Measurements from ENCODE around the gene TRPV6. TPM values are rescaled to one million over a fixed set of nuclear protein-coding genes. Genes with fewer than 3 reads are reported as not detected.

The TRPV6 gene
- total and polyA plus RNA-seq, 2 experiments from 2014 or later = 3.5 to 3.7 TPM

- no peaks in the 10 kb centered on the region for H3K9me3 ChIP-seq (ENCODE audit: low read depth)
- 66% methylated on average over 5 of the region's 5 CpGs for WGBS (ENCODE audit: low lambda C conversion rate, missing lambda C conversion rate)
Observed at GRCh38 chr7:142859829-142860228, 25.7 kb downstream of the TRPV6 start.

GRCh38 chr7:142859411-142859810 is 26.1 kb downstream of the TRPV6 start:
- no peak overlapping the region for H3K4me2 ChIP-seq
- no peaks in the 10 kb centered on the region for H3K79me2 ChIP-seq
- H3K27me3 ChIP-seq = no peaks in the 10 kb centered on the region
- H3K36me3 ChIP-seq (replicated peaks; ENCODE audit: insufficient read depth, low read depth) = no peaks in the 10 kb centered on the region
- TF ChIP-seq EZH2 (IDR thresholded peaks at IDR 0.05; ENCODE audit: borderline replicate concordance) (no peak), EZH2phosphoT487 (IDR thresholded peaks at IDR 0.05; ENCODE audit: low read depth, severe bottlenecking, unreplicated experiment) (no peak), CTCF (IDR thresholded peaks at IDR 0.05; ENCODE audit: poor library complexity) (no peak)
- DNase-seq (ENCODE audit: low spot score) = no peak
- peaks cover 4% of the 10 kb centered on the region for H3K4me1 ChIP-seq (ENCODE audit: insufficient read depth)
- no peak overlapping the region for H2AFZ ChIP-seq
- H3K4me3 ChIP-seq = no peak overlapping the region
- no peak overlapping the region for H3K27ac ChIP-seq
- no peaks in the 10 kb centered on the region for H4K20me1 ChIP-seq (ENCODE audit: insufficient read depth, poor library complexity, severe bottlenecking)
- H3K9me2 ChIP-seq (replicated peaks; ENCODE audit: insufficient read depth) = no peaks in the 10 kb centered on the region
- no peaks in the 10 kb centered on the region for H3K9me3 ChIP-seq (ENCODE audit: low read depth)

More at GRCh38 chr7:142859829-142860228, 25.7 kb downstream of the TRPV6 start:
- Histone ChIP-seq H3K27me3 (no peaks in the 10 kb centered on the region), H3K79me2 (no peaks in the 10 kb centered on the region), H3K36me3 (replicated peaks; ENCODE audit: insufficient read depth, low read depth) (no peaks in the 10 kb centered on the region), H3K4me2 (no peak overlapping the region), H3K27ac (no peak overlapping the region), H3K4me3 (no peak overlapping the region), H3K9me2 (replicated peaks; ENCODE audit: insufficient read depth) (no peaks in the 10 kb centered on the region), H4K20me1 (ENCODE audit: insufficient read depth, poor library complexity, severe bottlenecking) (no peaks in the 10 kb centered on the region), H2AFZ (no peak overlapping the region), H3K4me1 (ENCODE audit: insufficient read depth) (peaks cover 4% of the 10 kb centered on the region)
- DNase-seq (ENCODE audit: low spot score) = no peak
- TF ChIP-seq EZH2phosphoT487 (IDR thresholded peaks at IDR 0.05; ENCODE audit: low read depth, severe bottlenecking, unreplicated experiment) (no peak), CTCF (IDR thresholded peaks at IDR 0.05; ENCODE audit: poor library complexity) (no peak), EZH2 (IDR thresholded peaks at IDR 0.05; ENCODE audit: borderline replicate concordance) (no peak)

GRCh38 chr7:142857625-142858024 is 27.9 kb downstream of the TRPV6 start:
- no peaks in the 10 kb centered on the region for H3K79me2 ChIP-seq
- H3K9me3 ChIP-seq (ENCODE audit: low read depth) = no peaks in the 10 kb centered on the region
- WGBS (ENCODE audit: low lambda C conversion rate, missing lambda C conversion rate) = 83% methylated on average over 5 of the region's 5 CpGs
- TF ChIP-seq EZH2 (IDR thresholded peaks at IDR 0.05; ENCODE audit: borderline replicate concordance) (no peak), EZH2phosphoT487 (IDR thresholded peaks at IDR 0.05; ENCODE audit: low read depth, severe bottlenecking, unreplicated experiment) (no peak), CTCF (IDR thresholded peaks at IDR 0.05; ENCODE audit: poor library complexity) (no peak)
- H3K4me3 ChIP-seq = no peak overlapping the region
- peaks cover 4% of the 10 kb centered on the region for H3K4me1 ChIP-seq (ENCODE audit: insufficient read depth)
- H2AFZ ChIP-seq = no peak overlapping the region
- H3K36me3 ChIP-seq (replicated peaks; ENCODE audit: insufficient read depth, low read depth) = no peaks in the 10 kb centered on the region
- H4K20me1 ChIP-seq (ENCODE audit: insufficient read depth, poor library complexity, severe bottlenecking) = no peaks in the 10 kb centered on the region
- H3K4me2 ChIP-seq = no peak overlapping the region
- no peaks in the 10 kb centered on the region for H3K27me3 ChIP-seq
- no peaks in the 10 kb centered on the region for H3K9me2 ChIP-seq (replicated peaks; ENCODE audit: insufficient read depth)
- no peak for DNase-seq (ENCODE audit: low spot score)
- no peak overlapping the region for H3K27ac ChIP-seq
